ENCODE results near the gene DLGAP5.

- TF ChIP-seq RAD21 (conservative IDR thresholded peaks at IDR 0.05) (no peak), EP300 (conservative IDR thresholded peaks at IDR 0.05; ENCODE audit: poor library complexity, severe bottlenecking) (no peak), TAF1 (IDR thresholded peaks at IDR 0.05; ENCODE audit: low read depth) (no peak)
- TF ChIP-seq, protein P1, sequence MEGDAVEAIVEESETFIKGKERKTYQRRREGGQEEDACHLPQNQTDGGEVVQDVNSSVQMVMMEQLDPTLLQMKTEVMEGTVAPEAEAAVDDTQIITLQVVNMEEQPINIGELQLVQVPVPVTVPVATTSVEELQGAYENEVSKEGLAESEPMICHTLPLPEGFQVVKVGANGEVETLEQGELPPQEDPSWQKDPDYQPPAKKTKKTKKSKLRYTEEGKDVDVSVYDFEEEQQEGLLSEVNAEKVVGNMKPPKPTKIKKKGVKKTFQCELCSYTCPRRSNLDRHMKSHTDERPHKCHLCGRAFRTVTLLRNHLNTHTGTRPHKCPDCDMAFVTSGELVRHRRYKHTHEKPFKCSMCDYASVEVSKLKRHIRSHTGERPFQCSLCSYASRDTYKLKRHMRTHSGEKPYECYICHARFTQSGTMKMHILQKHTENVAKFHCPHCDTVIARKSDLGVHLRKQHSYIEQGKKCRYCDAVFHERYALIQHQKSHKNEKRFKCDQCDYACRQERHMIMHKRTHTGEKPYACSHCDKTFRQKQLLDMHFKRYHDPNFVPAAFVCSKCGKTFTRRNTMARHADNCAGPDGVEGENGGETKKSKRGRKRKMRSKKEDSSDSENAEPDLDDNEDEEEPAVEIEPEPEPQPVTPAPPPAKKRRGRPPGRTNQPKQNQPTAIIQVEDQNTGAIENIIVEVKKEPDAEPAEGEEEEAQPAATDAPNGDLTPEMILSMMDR (IDR thresholded peaks at IDR 0.05; ENCODE audit: poor library complexity, severe bottlenecking), result no peak
Measured at GRCh38 chr14:55124774-55125386, 66.5 kb downstream of the DLGAP5 start.
